ENCODE measurements around the gene ABCA2.
A peak's percentile ranks its signal among the peaks of the same experiment; 100 is the strongest.
"Not testable (repeated sequence)": the region's sequence is repeated elsewhere in the genome, so short reads cannot be mapped to it uniquely, and the experiment has no call there.

ABCA2 gene

DNA sequence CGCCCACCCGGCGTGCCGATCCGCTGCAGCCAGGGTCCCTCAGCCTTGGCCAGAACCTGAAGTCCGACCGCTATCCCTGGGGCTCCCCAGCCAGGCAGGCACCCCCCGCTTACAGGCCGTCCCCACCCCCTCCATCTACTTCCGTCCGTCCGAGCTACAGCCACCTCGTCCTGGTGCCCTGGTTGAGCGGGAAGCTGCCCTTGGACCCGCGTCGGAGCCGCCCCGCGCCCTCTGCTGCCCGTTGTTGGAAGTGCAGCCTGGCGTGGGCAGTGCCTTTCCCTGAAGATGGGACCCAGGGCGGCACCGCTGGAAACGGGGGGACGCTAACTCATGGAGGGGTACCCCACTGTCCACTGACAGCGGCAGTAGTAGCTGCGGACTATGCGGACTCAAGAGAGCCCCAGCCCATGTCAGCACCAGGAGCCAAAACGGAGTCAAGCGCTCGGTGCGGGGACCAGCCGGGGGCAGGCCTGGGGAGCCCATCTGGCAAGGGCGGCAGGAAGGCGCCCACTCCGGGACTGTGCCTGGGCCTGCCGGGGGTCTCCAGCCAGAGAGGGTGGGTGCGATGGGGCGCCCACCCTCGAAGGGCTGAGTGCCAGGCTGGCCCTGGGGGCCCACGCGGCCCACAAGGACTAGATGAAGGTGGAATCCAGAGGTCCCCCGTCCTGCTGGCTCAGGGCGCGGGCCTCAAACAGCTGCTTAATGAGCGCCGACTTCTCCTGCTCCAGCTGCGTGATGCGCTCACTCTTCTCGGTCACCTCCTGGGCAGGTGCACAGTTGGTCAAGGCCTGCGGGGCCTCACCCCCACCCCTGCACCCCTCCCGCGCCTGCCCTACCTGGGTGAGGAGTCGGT lies 36.2 kb upstream of the ABCA2 start:
- DNase-seq, result peak; percentile 18

DNA sequence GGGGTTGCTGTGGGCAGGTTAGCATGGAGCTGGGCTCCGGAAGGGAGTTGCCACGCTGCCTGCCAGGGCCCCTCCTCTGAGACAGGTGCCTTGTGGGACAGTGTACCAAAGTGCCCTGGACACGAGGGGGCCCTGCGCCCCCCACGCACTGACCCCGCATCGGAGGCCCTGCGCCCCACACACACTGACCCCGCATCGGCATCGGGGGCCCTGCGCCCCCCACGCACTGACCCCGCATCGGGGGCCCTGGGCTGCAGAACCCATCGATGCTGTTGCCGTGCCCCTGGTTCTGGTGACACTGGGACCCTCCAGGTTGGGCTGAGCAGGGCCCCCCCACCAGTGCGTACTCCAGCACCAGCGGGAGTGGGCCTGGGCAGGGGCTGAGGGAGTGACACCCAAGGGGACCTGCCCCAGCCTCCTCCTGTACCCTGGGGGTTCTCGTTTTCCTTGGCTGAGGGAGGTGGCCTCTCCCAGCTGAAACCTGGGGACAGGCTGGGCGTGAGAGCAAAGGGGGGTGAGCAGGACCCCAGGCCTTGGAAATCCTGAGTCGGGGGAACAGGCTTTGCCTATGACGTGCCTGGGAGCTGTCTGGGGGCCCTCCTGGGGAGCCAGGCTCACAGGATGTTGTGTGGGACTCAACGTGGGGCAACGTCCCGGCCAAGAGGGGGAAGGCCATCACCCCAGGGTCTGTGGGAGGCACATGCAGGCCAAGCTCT lies 35.4 kb upstream of the ABCA2 start:
- no peak for DNase-seq

DNA sequence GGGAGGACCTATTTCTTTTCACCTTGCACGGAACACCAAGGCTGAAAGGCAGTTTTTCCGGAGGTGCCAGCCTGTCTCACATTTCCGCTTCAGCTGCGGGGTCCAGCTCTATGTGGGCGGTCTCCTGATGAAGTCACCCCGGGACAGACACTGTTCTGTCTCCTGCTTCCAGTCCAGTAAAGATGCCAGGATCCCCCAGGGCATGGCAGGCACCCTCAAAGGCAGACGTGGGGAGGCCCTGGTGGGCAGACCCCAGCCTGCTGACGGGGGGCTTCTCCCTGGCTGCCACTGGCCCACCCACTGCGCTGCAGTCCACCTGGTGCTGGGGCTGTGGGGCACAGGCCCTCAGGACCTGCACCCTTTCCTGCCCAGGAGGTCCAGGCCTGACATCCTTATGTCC lies 34.8 kb upstream of the ABCA2 start:
- DNase-seq, result not testable (repeated sequence)

DNA sequence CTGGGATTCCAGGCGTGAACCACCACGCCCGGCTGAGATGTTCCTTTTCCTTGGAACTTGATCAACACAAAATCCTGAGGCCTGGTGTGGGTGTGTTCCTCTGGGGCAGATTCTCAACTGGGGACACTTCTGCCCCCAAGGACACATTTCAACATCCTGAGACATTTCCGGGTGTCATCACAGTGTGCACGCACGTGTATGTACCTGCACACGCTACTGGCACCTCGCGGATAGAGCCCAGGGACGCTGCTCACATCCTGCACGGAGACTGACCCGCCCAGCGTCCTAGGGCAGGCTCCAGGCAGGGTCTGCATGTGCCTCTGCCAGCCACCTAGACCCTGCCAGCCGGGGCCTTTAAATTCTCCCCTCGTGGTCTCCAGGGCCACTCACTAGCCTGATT lies 34.3 kb upstream of the ABCA2 start:
- no peak for DNase-seq

DNA sequence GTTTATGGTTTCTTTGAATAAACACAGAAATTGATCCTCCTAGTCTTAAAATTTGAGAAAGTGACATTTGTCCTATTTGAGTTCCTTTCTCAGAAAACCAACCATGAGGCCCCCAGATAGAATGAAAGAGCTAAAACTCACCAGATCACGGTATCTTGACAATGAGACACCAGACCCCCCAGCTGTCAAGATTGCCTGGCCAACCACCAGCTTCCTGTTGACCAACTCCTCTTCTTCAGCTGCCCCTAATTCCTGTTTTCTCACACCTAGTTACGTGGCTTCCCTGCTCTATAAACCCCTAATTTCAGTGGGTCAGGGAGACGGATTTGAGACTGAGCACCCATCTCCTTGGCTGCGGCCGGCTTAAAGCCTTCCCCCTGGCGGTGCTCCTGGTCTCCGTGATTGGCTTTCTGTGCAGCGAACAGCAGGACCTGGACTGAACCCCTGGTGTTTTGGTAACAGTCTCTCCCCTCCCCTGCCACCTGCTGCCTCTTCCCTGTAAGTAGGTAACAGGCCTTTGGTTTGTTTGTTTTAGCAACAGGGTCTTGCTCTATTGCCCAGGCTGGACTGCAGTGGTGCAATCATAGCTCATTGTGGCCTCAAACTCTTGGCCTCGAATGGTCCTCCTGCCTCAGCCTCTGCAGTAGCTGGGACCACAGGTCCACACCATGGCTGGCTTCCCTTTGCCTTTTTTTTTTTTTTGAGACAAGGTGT lies 30.6 kb upstream of the ABCA2 start:
- DNase-seq, result no peak

DNA sequence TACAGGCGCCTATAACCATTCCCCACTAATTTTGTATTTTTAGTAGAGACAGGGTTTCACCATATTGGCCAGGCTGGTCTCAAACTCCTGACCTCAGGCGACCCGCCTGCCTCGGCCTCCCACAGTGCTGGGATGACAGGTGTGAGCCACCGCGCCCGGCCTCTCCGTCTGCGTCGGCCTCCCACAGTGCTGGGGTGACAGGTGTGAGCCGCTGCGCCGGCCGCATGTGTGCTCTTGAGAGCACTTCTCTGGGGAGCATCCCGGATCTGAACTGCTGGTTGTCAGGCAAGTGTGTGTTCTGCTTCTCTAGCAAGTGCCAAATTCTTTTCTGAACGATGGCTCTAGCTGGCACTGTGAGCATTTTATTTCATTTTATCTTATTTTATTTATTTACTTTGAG lies 29.5 kb upstream of the ABCA2 start:
- no peak for DNase-seq

DNA sequence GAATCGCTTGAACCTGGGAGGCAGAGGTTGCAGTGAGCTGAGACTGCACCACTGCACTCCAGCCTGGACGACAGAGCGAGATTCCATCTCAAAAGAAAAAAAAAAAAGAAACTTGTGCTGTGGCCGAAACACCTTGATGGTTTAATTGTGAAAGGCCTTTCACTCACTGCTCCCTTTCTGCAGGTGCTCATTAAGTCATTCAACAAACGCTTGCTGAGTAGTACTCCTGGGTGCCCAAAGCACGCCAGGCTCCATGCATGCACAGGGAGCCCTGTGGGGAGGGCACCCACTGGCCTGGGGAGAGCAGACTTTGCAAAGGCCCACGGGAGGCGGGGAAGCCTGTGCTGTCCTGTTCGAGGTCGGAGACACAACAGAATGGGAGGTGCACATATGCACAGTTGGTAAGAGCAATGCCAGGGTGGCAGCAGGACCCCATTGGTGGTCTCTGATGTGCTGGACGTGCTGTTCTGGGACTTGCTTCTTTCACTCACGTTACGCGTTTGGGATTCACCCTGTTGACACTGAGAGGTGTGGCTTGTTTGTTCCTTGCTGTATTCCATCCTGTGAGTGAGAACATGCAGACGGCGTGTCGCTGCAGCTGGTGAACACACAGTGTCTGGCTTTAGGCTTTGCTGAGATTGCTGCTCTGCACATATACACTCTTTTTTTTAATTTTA lies 28.8 kb upstream of the ABCA2 start:
- DNase-seq, result no peak

DNA sequence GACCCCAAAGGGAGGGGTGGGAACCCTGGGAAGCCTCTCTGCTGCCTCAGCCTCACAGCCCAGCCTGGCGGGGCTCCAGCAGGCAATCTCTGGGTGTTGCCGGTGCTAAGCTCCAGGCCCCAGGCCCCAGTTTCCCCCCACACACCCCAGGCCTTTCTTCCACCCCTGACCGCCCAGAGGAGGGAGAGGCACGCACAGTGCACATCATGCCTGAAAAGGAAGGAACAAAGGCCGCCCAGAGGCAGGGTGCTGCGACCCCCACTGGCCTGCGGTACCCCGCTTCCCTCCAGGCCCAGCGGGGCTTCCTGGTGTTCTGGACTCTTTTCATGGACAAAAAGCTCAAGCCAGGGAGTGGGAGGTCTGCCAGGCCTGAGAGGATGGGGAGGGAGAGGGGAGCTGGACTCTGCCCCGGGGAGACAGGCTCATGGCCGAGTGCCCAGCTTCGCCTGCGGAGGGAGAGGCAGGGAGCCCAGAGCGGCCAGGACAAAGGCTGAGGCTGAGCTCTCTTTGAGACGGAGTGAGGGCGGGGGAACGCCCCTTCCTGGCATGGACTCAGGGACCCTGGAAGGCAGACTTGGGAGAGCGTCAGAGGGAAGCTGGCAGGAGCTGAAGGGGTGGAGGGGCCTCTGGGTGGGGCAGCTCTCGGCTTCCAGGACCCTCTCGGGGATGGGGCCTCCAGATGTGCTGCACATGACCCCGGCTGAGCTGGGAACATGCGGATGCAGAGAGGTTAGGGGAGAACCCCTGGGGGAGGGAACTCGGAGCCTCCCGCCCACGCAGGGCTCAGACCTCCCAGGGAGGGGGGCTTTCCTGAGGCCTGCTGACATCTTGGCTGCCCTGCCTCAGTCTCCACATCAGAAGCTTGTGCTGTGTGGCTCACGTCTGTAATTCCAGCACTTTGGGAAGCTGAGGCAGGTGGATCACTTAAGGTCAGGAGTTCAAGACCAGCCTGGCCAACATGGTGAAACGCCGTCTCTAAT lies 27.6 kb upstream of the ABCA2 start:
- DNase-seq, result no peak

DNA sequence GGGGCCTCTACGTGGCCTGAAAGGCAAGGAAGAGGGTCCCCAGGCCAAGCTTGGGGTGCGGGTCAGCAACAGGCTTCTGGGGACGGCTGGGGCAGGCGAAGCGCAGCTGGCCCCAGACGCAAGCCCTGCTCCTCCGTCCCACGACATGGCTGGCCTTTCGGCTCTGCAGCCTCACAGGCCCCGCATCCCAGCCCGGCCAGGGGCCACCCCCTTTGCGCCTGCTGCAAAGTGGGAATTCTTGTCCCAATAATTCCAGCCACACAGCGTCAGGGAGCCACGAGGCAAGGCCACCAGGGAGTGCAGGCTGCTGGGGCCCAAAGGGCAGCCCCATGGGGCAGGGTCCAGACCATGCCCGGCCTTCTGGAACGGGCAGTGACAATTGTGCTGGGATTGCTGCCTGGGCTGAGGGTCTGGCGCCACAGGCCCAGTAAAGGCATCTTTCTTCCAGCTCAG lies 26.9 kb upstream of the ABCA2 start:
- no peak for DNase-seq

DNA sequence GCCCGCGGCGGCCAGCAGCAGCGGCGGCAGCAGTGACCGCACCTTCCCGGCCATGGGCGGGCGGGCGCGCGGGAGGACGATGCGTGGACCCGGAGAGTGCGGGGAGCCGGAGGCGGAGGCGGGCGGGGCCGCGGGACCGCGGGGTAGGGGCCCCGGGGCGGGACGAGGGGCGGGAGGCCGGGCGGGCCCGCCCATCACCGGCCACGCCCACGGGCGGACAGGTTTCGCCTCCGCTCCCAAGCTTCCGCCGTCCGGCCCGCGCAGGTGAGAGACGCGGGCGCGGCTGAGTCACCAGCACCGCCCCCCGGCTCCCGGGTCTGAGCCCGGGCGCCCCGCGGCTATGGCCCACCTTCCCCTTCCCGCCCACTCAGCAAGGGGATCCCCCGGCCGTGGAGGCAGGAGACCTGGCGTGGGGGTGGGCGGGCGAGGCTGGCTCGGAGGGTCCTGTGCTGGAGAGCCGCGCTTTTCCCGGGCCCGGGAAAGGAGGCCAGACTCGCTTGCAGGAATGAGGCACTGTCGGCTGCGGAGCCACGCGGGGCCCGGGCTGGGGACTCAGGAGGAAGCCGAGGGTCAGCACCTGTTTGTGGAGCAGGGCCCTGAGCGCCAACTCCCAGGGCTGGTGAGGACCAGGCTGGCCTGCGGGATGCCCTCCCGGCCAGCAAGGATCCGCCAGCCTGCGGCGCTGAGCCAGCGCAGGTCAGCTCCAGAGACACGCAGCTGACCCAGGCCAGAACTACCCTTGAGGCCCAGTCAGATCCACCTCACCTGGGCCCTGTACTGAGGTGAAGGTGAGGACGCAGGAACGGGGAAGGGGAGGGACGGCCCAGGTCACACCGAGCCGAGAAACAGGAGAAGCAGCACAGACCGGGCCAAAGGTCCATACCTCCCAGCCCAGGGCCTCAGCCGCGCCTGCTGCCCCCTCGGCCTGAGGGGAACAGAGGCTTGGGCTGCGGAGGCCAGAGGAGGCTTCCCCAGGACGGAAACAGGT lies 26.2 kb upstream of the ABCA2 start, which contains the start of gene ENTPD2:
Gene ENTPD2, minus strand, starts transcription at position 118 of the 988 bp plus-strand sequence. Its CDS starts 64 bp downstream, at position 54.
- DNase-seq, result no peak

DNA sequence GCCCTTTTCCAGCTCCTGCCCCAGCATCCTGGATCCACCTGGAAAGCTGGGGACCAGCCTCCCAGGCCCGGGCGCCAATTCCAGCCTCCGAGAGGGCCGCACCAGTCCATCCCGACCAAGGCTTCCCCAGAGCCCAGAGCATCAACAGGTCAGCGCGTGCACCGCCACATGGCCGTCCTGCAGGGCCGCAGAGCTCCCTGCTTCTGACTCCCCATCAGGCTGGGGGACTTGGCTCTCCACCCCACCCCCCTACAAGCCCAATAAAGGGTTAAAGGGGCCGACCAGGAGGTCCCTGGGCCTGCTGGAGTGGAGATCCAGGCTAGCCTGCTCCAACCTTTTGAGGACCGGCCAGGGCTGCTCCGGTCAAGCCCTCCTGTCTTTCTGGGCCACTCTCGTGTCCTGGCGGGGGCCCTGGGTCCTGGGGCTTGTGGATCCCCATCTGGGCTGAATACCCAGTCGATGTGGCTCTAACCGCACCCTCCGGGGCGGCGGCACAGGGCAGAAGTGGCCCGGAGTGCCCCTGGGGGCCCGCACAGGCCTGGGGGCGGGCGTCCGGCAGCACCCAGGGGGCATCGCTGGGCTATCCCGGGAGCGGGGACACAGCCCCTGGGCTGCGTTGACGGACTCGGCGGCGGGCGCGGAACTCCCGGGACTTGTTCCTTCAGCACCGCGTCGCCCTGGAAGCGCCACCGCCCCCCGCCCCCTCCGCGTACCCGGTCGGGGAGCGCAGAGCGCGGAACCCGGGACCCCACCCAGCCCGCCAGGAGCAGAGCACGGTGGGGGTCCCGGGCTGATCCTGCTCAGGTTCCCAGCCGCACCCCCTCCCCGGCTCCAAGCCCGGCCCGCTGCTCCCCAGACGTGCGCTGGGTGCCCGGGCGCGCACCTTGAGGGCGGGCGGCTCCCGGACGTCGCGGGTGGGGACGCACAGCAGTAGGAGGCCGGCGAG lies 25.2 kb upstream of the ABCA2 start:
- no peak for DNase-seq

DNA sequence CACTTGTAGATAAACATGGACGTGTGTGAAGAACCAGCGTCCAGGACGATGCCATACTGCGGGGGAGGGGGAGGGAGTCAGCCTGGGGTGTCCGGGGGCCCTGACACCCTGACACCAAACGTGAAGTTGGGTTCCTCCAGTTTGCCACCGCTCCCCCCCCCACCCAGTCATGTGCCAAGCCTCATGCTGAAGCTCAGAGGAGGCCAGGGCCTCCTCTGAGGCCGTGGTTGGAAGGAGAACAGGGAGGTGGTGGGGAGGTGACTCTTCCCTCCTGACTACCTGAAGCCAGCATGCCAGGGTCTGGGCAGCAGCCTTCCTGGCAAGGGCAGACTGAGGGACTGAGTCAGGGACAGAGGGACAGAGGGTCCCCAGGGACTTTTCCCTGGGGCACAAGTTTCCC lies 24.3 kb upstream of the ABCA2 start:
- no peak for DNase-seq

DNA sequence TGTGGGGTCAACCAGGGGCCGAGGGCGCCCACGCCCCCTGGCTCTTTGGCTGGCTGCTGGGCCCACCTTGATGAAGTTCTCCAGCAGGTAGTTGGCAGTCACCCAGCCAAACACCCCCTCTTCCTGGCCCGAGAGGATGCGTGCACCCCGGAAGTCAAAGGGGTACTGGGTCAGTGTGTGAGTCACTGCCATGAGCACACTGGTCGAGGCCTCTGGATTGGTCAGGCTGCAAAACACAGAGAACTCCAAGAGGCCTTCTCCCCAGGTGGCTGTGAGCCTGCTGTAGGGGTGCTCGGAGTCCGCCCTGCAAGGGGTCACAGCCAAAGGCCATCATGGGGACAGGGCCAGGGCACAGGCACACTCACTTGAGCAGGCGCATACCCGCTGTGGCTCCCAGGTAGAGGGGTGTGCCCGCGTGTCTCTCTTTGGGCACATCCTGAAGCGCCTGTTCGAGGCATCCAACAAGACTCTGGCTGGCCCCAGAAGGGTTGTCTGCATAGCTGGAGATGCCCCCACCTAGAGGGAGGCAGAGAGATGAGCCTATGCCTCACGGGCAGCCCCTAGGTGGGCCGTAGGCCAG lies 23.2 kb upstream of the ABCA2 start:
- no peak for DNase-seq

DNA sequence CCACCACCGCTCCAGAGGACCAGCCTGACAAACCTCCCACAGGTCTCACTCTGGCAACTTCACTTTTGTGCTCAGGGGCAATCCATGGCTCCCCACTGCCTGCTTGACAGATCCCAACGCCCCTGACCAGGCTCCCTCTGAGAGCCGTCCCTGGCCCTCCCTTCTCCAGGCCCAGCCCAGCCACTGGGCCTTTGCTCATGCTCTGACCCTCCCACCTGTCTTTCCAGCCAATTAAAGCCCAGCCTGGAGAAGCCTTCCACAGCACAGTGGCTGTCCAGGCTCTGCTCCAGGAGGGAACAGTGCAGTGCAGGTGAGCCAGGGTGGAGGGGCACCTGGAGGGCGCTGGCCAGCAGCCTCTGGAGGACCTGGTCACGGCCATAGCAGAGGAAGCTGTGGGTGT lies 22.5 kb upstream of the ABCA2 start:
- no peak for DNase-seq

DNA sequence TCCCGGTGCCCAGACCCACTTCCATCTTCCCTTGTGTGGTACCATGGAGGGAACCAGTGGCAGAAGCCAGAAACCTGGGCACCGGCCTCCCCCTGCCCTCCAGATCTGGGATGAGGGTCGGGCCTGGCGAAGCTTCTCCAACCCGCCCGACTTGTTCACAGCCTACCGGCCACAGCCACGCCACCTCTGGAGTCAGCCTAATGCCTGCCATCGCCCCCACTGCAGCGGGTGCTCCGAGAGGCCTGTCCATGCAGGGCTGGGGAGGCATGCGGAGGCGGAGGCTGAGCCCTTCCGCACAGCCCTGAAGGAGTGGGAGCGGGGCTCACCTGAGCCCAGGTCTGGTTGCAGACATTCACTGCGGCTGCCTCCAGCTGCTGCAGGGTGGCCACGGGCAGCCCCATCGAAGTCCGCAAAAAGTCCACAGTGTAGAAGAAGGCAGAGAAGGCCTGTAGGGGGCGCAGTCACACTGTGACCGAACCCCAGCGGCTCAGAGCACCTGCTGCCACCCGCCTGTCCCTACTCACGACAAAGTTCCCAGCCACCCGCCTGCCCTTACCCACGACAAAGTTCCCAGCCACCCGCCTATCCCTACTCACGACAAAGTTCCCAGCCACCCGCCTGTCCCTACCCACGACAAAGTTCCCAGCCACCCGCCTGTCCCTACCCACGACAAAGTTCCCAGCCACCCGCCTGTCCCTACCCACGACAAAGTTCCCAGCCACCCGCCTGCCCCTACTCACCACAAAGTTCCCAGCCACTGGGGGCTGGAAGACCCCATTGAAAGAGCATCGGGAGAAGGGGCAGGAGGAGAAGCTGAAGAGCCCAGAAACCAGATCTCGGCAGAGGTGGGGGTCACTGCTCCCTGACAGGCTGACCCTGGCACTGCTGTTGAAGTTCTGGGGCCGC lies 21.8 kb upstream of the ABCA2 start:
- DNase-seq, result no peak

DNA sequence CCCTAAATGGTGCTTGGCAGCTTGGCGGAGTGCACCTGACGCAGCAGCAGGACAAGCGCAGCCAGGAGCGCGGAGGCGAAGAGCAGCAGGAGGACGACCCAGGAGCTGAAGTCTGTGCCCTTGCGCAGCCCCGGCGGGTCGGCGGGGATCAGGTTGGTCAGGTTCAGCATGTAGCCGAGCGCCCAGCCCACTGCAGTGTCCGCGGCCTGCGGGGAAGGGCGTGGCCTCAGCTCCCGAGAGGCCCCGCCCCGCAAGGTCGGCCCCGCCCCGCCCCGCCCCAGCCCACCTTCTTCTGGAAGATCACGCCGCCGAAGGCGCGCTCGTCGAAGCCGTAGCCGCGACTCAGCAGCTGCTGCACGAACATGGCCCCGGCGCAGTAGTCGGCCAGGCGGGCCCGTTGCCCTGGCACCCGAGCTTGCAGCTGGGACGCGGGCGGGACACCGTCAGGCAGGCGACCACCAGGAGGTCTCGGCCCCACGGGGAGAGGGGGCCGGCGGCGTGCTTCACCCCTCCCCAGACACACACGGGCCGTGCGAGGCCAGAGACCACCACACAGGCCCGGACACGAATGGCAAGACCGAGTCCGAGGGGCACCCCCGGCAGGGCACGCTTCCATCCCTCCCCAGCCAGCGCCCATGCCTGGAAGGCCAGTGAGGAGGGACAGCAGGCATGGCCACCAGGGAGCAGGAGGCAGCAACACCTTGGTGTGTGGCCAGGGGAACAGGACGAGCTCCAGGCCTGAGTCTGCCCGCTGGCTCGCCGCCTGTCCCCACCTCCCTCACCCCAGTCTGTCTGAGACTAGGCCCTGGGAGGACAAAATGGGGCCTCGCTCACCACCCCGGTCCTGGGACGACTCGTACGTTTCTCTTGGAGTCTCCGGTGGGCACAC lies 20.9 kb upstream of the ABCA2 start:
- DNase-seq, result no peak

Data from T1000 (cell line).